Gastroesophageal sphincter (tissue), 4 donors: ENCODE results near the gene ABHD17C. TPM values are rescaled to one million over a fixed set of nuclear protein-coding genes. Genes with fewer than 3 reads are reported as not detected.
A peak's percentile ranks its signal among the peaks of the same experiment; 100 is the strongest.

ENCODE experiments used
- ATAC-seq: fragments of 150-250 bp; one replicate; pipeline ENCODE4 v1.9.1; 2016; ENCODE audit warnings: mild to moderate bottlenecking, moderate library complexity
- H3K27ac ChIP-seq, 4 donors: fragments of 200-600 bp; sonication (generic) in 3 of 4; 1 replicate in 3 of 4; 2 replicates in 1 of 4; pipeline ENCODE4 v1.5.1; 2016 to 2019
- H3K27me3 ChIP-seq: fragments of 200-600 bp; sonication (generic); one replicate; pipeline ENCODE4 v1.5.1; 2019
- H3K36me3 ChIP-seq, 2 donors: fragments of 200-600 bp; sonication (generic); one replicate each; pipeline ENCODE4 v1.5.1; 2019; ENCODE audit warnings: control low read depth in 1 of 2
- H3K4me1 ChIP-seq, 3 donors: fragments of 200-600 bp; sonication (generic); 1 replicate in 2 of 3; 2 replicates in 1 of 3; pipeline ENCODE4 v1.5.1; 2016 to 2019; ENCODE audit warnings: control low read depth in 2 of 3
- H3K4me3 ChIP-seq, 2 donors: fragments of 200-600 bp; sonication (generic); one replicate each; pipeline ENCODE4 v1.5.1; 2019; ENCODE audit warnings: mild to moderate bottlenecking in 1 of 2, moderate library complexity in 1 of 2
- H3K9me3 ChIP-seq, 3 donors: fragments of 200-600 bp; sonication (generic); one replicate each; pipeline ENCODE4 v1.5.1; 2017 to 2019; ENCODE audit warnings: control low read depth in 2 of 3
- EP300 ChIP-seq: sonication (generic); formaldehyde crosslinking; IDR thresholded peaks from one replicate; pipeline ENCODE4 v1.6.1; 2017; ENCODE audit warnings: antibody characterized with exemption, mild to moderate bottlenecking
- POLR2A ChIP-seq, 2 donors: fragments of 450-650 bp; IDR thresholded peaks; one replicate each; pipeline ENCODE4 v1.6.1; 2017; ENCODE audit warnings: antibody characterized with exemption in 2 of 2, mild to moderate bottlenecking in 2 of 2, moderate library complexity in 1 of 2
- POLR2AphosphoS5 ChIP-seq: sonication (generic); formaldehyde crosslinking; IDR thresholded peaks from one replicate; pipeline ENCODE4 v1.6.1; 2017; ENCODE audit warnings: antibody characterized with exemption
- WGBS, 2 donors: methylation state at CpG; one replicate each; pipeline ENCODE4 v1.1.5; 2018; ENCODE audit warnings: low coverage in 1 of 2; 5-methylcytosine and 5-hydroxymethylcytosine counted together
- total RNA-seq, 4 donors: library from RNA; depleted of rRNA; stranded (reverse); fragments of >200 nt; gene quantifications; one replicate each; pipeline ENCODE4 v1.1.0, GENCODE V29; 2016
- TF ChIP-seq, protein P1 (sequence below), 4 experiments: fragments of 200-600 bp in 2 of 4; fragments of 450-650 bp in 2 of 4; sonication (generic) in 1 of 4; IDR thresholded peaks; one replicate each; pipeline ENCODE4 v1.5.1; 2017 to 2019; ENCODE audit warnings: antibody characterized with exemption in 4 of 4, mild to moderate bottlenecking in 2 of 4, moderate library complexity in 2 of 4

The ABHD17C gene
- total RNA-seq, 4 donors from 2014 or later: 1.4 to 5.4 (median 3.5) TPM

GRCh38 chr15:80727196-80727595, 32.1 kb downstream of the ABHD17C start:
- H3K9me3 ChIP-seq: no peaks in the 10 kb centered on the region
- no peak for ATAC-seq
- H3K27ac ChIP-seq: peak overlapping the region in 2 of 4 donors; percentile 21 to 53
- no peak overlapping the region for H3K4me3 ChIP-seq
- 28 to 43% methylated on average over 3 to 4 of the region's 4 CpGs for WGBS, 2 donors
- peaks cover 0 to 43% (median 7%) of the 10 kb centered on the region in 3 donors for H3K4me1 ChIP-seq
- no peaks in the 10 kb centered on the region for H3K27me3 ChIP-seq
- TF ChIP-seq POLR2AphosphoS5: no peak
- no peak for TF ChIP-seq POLR2A (IDR thresholded peaks at IDR 0.05)
- TF ChIP-seq EP300: no peak
- TF ChIP-seq, protein P1, sequence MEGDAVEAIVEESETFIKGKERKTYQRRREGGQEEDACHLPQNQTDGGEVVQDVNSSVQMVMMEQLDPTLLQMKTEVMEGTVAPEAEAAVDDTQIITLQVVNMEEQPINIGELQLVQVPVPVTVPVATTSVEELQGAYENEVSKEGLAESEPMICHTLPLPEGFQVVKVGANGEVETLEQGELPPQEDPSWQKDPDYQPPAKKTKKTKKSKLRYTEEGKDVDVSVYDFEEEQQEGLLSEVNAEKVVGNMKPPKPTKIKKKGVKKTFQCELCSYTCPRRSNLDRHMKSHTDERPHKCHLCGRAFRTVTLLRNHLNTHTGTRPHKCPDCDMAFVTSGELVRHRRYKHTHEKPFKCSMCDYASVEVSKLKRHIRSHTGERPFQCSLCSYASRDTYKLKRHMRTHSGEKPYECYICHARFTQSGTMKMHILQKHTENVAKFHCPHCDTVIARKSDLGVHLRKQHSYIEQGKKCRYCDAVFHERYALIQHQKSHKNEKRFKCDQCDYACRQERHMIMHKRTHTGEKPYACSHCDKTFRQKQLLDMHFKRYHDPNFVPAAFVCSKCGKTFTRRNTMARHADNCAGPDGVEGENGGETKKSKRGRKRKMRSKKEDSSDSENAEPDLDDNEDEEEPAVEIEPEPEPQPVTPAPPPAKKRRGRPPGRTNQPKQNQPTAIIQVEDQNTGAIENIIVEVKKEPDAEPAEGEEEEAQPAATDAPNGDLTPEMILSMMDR (IDR thresholded peaks at IDR 0.05): no peak
- H3K36me3 ChIP-seq: no peaks in the 10 kb centered on the region

GRCh38 chr15:80727596-80727995, 32.5 kb downstream of the ABHD17C start:
- Histone ChIP-seq H3K4me1 (peaks cover 0 to 47% (median 7%) of the 10 kb centered on the region in 3 donors), H3K27ac (peak overlapping the region in 2 of 4 donors; percentile 21 to 53), H3K4me3 (no peak overlapping the region), H3K9me3 (no peaks in the 10 kb centered on the region), H3K27me3 (no peaks in the 10 kb centered on the region), H3K36me3 (no peaks in the 10 kb centered on the region)
- no peak for ATAC-seq
- WGBS, 2 donors: 90 to 93% methylated on average over 2 to 4 of the region's 5 CpGs
- TF ChIP-seq EP300 (no peak), POLR2AphosphoS5 (no peak), POLR2A (IDR thresholded peaks at IDR 0.05) (no peak)
- TF ChIP-seq, protein P1 (IDR thresholded peaks at IDR 0.05): no peak

GRCh38 chr15:80730387-80730786, 35.3 kb downstream of the ABHD17C start:
- Histone ChIP-seq H3K9me3 (no peaks in the 10 kb centered on the region), H3K36me3 (no peaks in the 10 kb centered on the region), H3K4me1 (peaks cover 0 to 66% (median 11%) of the 10 kb centered on the region in 3 donors), H3K4me3 (no peak overlapping the region), H3K27me3 (no peaks in the 10 kb centered on the region), H3K27ac (peak overlapping the region; percentile 44 to 68 (median 60))
- 34 to 51% methylated on average over 7 of the region's 7 CpGs for WGBS, 2 donors
- ATAC-seq: no peak
- TF ChIP-seq POLR2A (IDR thresholded peaks at IDR 0.05) (no peak), POLR2AphosphoS5 (no peak), EP300 (no peak)
- TF ChIP-seq, protein P1 (IDR thresholded peaks at IDR 0.05): no peak

DNA sequence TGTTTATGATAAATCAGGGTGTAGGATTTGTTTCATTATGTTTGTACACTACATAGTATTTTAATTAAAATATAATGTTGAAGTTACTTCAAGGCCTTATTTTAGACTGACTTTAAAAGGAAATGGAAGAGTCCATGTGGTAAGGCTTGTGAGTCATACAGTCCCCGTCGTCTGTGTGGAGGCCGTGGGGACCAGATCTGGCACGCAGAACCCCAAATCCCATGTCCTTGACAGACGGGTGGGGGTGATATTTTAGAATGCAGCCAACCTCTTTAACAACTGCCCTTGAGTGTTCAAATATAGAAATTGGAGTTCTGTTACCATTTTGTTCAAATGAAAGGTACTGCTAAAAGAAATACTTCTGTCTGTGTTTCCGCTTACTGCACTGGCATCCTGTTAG, 35.8 kb downstream of the ABHD17C start:
- no peaks in the 10 kb centered on the region for H3K36me3 ChIP-seq
- peaks cover 0 to 72% (median 11%) of the 10 kb centered on the region in 3 donors for H3K4me1 ChIP-seq
- no peak for TF ChIP-seq POLR2A (IDR thresholded peaks at IDR 0.05)
- TF ChIP-seq POLR2AphosphoS5: no peak
- TF ChIP-seq, protein P1 (IDR thresholded peaks at IDR 0.05): no peak
- no peak for TF ChIP-seq EP300
- no peaks in the 10 kb centered on the region for H3K27me3 ChIP-seq
- no peaks in the 10 kb centered on the region for H3K9me3 ChIP-seq
- peak overlapping the region; percentile 44 to 68 (median 60) for H3K27ac ChIP-seq
- 44 to 51% methylated on average over 6 of the region's 6 CpGs for WGBS, 2 donors
- ATAC-seq: no peak
- H3K4me3 ChIP-seq: no peak overlapping the region

DNA sequence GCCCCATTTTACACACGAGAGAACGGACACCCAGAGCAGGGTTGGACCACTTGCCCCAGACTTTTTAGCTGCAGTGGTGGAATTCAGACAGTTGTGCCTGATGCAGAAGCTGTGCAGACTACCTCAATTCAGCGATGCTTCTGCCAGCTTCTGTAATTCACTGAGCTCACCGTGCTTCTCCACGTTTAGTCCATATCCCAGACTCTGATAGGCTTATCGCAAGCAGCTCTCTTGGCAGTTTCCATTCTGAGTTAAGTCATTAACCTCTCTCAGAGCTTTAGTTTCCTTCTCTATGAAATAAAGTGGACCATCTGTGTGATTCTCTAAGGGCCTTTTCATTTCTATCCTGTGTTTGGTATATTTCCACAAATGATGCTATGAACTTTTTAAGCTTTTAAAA, 37.1 kb downstream of the ABHD17C start:
- Histone ChIP-seq H3K27ac (peak overlapping the region in 3 of 4 donors; percentile 64 to 71 (median 69)), H3K9me3 (no peaks in the 10 kb centered on the region), H3K4me1 (peaks cover 2 to 76% (median 15%) of the 10 kb centered on the region in 3 donors), H3K36me3 (no peaks in the 10 kb centered on the region), H3K27me3 (no peaks in the 10 kb centered on the region), H3K4me3 (no peak overlapping the region)
- TF ChIP-seq EP300 (no peak), POLR2A (IDR thresholded peaks at IDR 0.05) (no peak), POLR2AphosphoS5 (no peak)
- TF ChIP-seq, protein P1 (IDR thresholded peaks at IDR 0.05): no peak
- WGBS, 2 donors: 17 to 47% methylated on average over 4 to 6 of the region's 6 CpGs
- ATAC-seq: no peak
